GM19397 (cell line): Measurements from ENCODE around the gene DEXI.

Source experiments
- ATAC-seq: cut with Tn5 transposase; IDR thresholded peaks from one replicate; pipeline ENCODE4 v1.9.1; 2021; ENCODE audit warnings: mild to moderate bottlenecking, moderate library complexity; ENCODE audit not compliant: unreplicated experiment

DEXI gene

DNA sequence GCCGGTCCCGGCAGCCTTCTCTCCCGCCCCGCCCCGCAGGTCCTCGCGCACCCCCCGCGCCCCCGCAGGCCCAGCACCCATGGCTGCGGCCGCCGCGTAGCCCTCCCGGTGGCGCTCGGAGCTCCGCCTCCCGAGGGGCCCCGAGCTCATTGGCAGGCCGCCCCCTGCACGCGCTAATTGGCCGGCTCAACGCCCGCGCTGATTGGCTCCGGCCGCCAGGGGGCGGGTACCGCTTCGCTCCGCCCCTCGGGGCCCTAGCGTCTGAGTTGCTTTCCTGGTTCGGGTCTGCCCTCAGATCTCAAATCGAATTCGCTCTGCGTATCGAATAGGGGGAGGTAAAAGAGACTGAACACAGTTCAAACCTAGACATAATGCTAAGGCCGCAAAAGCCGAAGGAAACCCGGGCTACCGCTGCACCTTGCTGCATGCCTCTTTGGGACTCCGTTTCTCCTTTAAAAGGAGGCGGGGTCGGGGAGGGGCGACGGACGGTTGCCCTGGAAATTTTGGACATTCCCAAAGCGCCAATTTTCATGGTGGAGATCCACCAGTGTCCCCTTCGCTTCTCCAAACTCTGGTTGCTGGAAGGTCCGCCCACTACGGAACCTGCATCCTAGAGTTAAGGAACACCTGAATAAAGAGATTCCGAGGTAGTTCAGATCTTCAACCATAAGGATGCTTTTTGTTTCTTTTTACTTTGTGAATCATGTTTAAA lies at the start of gene DEXI:
Gene DEXI, minus strand, starts transcription at position 117 of the 712 bp plus-strand sequence. CDS start 463 bp downstream, outside the sequence.
- ATAC-seq = peak; percentile 62

DNA sequence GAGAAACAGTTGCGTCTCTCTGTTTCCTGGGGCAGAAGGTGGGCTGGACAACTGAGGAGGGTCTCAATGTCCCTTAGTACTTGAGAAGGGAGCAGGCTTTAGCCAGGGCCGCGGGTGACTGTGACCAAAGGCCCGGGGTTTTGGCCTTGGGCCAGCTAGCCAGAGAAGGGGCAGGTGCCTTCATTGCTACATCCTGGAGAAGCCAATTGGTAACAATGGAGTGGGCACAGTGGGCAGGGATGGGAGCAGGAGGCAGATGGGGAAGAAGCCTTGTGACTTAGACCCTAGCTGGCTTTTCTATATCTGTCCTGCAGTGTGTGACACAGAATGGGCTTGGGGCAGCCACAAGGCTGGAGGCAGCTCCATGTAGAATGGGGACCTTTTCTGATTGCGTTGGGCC lies 48.1 kb upstream of the DEXI start:
- ATAC-seq = no peak

DNA sequence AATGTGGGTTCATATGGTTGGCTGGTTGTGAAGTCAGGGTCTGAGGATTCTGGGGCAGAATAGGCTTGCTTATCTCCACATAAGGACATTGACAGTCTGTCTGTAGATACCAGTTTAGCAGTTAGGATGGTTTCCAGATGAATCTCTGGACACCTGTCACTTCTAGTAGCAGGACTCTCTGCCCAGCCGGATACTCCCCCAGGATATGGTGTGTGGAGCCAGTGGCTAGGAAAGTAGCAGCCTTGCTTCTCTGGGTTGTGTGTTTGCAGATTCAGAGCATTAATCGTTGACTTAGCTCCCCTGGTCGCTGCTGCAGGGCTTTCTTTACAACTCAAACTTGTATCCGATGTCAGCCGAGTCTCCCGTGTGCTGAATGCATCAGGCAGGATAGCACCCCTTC lies 47.3 kb upstream of the DEXI start:
- ATAC-seq = no peak

DNA sequence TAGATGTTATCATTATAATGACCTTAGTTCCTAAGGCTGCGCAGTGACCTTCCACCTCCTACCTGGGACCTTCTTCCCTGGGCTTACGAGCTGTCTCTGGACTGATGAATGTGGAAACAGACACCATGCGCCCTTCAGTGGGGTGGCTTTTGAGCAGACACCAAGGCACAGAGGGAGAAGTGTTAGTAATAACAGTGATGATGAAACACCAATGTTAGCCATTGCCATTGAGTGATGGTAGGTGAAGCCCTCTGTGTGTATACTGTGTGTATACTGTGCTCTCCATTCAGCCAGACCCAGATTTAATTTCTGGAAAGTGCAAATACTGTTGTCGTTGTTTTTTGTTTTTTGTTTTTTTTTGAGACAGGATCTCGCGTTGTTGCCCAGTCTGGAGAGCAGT lies 46.6 kb upstream of the DEXI start:
- no peak for ATAC-seq

DNA sequence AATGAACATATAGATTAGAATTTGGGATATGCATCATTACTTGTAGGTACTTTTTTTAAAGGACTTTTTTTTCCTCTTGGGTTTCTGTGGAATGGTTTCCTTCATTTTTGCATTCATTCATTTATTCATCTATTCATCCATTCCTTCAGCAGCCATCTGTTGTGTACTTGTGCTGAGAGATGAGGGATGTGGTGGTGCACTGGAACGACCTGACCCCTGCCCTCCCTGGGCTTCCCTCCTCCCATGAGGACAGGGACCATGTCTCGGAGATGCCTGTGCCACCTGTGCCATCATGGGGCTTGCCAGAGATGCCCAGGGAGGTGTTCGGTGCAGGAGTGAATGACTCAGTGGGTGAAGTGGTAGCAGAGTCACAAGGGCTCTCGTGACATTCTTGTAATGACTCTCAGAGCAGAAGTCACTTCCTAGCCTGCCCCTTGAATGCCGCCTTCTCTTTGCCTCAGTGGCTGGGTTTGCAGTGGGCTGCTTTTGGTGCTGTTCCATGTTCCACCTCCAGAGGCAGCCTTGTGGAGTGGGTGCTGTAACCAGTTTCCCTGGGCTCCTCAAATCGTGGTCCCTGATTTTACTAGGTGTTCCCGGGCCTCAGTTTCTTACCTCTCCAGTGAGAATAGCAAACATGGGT lies 46.0 kb upstream of the DEXI start:
- ATAC-seq = no peak

DNA sequence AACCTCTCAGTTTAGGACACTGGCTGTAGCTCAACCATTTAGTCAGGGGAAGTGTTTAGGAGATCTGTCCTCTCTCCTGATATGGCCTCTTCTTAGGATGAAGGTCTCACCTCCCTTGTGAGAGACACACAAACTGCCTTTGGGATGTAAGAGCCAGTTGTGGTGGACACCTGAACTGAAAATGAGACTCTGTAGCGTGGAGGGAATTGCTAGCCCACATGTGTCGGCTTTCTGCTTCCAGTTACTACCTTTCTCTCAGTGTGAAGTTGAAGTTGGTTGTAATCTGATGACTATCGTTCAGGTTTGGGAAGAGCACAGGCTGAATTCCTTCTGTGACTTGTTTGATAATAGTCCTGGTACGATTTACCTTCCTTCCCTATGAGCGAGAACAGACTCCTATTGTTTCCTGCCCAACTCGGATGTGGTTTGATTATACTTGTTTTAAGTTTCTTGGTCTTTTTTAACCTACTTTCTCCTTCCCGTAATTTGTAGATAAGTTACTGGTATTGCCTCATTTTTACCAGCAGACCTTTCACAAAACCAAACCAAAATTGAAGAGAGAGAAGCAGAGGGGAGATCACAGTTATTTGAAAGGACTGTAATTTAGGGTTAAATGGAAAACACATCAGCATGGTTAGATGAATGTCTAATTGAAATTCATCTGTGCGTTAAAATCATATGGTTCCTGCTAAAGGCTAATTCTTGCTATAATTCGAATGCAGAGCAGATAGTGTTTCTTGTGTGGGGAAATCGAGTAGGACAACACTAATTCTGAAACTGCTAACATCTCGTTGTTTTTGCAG lies 45.3 kb upstream of the DEXI start:
- ATAC-seq = no peak

DNA sequence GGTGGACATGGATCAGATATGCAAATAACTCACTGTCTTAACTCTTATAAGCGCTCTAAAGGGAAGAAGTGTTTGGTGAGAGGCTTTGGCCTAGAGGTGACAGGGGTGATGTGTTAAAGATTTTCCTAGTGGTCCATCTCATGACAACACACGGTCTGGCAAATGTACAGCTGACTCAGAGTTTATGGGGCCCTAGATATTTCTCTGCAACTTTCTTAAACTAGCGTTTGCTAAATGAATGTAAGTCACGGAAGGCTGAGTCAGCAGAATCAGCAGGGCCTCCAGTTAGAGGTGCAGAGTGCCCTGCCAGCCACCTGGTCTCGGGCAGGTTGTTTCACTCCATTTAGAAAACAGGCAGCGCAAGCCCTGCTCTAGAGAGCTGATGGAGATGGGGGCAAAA lies 42.2 kb upstream of the DEXI start:
- no peak for ATAC-seq

DNA sequence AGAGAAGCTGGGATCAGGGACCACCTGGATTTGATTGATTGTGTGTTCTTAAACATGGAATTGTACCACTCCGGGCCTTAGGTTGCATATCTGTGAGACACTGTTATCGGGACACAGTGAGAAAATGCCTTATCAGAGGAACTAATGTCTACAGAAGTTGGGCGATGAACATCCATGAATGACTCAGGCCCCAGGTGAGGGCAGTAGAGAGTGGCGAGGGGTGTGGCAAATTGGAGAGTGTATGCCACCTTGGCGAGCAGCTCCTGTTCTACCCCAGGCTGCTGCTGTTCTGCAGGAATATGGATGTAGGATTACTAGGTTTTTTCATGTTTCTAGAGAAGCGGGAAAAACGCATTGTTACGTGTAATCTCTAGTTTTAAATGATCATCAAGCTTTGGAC lies 40.9 kb upstream of the DEXI start:
- ATAC-seq = no peak

DNA sequence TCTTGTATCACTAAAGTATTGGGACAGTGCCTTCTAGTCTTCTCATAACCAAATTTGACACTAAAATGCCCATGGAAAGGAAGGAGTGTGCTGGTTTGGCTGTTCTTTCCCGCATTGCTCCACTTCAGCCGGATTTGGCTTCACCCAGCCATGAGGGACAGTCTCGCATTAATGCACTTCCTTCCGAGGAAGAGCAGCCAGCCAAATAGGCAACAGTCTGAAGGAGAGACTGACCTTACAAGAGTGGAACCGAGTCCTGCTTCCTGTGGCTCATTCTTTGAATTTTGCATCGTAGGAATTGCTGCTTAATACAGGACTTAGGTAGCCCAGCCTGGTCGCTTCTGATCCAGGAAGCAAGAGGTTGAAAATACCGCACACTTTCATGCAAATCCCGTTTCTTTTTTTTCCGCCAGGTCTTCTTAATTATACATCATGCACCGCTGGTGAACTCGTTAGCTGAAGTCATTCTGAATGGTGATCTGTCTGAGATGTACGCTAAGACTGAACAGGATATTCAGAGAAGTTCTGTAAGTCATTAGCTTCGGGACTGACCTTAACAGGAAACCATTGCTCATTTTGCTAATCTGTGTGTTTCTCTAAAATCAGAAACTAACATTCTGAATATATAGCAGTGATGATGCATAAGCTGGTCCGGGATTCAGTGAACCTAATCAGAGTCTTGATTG lies 40.3 kb upstream of the DEXI start:
- peak; percentile 47 for ATAC-seq

DNA sequence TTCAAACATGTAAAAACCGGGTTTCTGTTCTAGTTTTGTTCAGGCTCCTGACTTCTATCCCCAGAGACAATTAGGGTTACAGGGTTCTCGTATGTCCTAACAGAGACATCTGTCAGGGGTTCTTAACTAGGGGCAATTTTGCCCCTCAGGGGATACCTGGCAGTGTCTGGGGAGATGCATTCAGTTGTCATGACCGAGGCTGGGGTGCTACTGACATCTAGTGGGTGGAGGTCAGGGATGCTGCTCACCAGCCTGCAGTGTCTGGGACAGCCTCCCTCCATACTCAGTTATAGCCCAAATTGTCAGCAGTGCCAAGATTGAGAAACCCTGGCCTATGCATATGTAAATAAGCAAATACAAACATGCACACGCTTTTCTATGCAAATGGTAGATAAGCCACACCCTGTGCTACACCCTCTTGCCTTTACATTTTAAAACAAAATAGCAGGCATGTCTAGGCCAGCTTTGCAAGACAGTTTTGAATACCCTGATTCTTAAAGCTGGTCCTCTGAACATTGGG lies 39.5 kb upstream of the DEXI start:
- peak; percentile 70 for ATAC-seq

DNA sequence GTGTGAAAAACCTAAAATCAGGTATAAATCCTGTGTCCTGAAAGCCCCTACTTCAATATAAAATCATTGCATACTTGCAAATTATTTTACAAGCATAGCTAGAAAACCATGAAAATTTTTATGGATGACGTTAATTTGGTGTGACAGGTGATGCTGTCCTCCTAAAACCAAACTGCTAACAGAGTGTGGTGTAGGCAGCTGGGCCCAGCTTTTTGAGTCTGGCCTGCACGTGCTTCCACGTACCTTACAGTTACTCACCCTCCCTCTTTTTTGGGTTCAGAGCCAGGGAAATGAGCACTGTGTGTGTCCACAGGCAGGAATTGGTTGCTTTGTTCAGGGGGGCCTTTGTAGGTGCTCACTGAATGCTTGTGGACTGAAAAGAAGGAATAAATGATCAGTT lies 38.5 kb upstream of the DEXI start:
- no peak for ATAC-seq

DNA sequence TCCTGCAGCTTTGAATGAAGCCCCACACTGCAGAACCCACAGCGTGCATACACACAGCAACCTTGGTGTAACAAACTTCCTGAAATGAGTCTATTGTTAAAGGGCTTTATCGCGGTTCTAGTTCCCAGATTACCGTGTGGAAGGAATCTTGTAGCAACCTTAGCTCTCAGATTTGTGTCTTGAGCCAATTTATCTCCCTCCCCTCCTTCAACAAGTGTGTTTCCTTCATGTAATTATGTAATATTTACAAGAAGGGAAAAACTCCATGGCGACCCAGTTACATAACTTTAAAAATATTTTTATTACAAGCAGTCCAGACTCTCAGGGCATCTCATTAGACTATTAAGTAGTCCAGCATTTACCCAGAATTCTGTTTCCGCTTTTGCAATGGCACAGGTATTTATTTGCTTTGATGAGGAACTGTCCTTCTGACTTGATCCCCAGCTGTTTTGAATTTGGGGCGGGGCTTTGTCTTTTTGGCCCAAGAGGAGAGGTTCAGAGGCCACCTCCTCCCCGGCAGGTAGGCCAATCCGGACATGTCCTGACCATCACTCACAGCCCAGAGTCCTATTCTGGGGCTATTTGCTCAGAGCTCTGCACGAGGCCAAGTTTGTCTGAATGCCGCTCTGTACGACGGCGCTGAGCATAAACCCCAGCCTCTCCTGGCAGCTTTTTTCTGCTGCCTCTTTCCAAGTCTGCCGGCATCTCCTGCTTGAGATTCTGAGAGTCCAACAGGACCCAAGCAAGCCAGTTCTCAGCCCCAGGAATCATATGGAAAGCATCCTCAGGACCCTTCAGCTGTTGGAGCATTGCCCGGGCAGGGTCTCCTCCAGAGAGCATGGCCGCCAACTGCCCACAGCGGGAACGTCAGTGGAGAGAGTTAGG lies 37.7 kb upstream of the DEXI start:
- no peak for ATAC-seq

DNA sequence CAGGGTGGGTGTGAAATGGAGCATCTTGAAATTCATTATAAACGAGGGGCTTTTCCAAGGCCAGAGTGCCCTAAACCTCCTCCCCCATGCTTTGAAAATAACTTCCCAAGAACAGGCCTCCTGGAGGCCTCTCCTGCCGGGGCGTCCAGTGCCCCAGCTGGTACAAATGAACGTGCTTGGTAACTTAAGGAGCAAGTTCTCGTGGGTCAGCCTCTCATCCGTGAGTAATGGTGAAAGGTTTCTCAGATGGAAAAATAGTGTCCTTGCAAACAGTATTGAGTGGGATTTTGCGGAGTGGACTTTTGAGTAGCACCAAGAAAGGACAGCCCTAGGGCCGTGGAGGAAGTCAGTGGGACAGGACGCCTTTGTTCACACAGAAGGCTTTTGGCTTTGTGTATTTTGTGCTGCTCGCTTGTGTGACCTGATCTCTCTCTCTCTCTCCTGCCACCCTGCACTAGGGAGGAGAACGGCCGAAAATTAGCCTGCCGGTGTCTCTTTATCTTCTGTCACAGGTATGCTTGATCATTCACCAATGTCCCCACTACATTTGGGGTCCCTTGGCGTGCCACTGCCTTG lies 36.7 kb upstream of the DEXI start:
- no peak for ATAC-seq

DNA sequence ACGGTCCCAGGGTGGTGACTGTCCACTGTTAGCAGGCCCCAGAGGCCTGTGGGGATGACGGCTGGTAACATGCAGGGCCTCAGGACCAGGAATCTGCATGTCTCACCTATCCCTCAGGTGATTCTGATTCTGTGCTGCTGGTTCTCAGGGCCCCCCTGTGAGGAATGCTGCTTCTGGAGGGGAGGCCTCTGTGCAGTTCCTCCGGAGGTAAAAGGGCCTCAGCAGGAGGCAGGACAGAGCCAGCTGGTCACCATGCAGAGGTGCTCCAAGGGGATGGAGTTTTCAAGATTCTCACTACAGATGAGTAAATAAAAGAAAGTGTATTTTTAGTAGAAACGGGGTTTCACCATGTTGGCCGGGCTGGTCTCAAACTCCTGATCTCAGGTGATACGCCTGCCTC lies 35.9 kb upstream of the DEXI start:
- ATAC-seq = no peak

DNA sequence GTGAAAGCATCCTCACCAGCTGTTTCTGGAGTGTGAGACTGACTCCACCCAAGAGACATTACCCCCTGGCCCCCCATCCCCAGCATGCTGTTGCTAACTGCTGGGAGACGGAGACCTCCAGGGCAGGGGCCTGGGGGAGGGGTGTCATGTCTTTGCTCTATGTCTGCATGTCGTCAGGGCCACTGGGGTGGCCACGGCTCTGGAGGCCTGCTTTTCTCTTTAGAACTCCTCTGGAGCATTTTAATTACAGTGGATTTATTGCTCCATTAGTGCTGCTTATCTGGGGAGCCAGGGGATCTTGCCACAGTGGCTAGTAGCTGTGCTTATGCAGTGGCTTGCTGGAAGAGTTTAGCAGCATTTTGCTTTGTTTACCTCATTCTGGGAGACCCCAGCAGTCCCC lies 34.4 kb upstream of the DEXI start:
- ATAC-seq = no peak

DNA sequence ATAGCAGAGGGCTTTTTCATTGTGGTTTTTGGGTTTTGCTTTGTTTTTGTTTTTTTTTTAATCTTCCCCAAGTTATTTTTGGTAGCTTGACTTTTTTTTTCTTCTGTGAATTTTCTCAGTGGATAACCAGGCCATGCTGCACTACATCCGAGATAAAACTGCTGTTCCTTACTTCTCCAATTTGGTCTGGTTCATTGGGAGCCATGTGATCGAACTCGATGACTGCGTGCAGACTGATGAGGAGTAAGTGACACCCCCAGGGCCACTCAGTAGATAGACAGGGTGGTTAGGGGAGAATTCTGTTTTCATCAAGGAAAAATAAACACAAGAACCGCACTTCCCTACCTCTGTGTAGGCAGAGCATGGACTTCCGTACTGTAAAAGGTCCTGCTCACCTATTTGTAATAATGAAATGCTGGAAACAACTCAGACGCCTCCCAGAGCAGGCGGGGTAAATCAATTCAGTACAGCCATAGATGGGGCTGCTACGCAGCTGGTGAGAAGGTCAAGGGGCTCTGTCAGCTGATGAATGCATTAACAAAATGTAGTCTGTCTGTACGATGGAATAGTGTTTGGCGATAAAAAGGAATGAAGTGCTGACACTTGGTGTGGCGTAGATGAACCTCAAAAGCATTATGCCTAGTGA lies 30.7 kb upstream of the DEXI start:
- ATAC-seq = no peak

DNA sequence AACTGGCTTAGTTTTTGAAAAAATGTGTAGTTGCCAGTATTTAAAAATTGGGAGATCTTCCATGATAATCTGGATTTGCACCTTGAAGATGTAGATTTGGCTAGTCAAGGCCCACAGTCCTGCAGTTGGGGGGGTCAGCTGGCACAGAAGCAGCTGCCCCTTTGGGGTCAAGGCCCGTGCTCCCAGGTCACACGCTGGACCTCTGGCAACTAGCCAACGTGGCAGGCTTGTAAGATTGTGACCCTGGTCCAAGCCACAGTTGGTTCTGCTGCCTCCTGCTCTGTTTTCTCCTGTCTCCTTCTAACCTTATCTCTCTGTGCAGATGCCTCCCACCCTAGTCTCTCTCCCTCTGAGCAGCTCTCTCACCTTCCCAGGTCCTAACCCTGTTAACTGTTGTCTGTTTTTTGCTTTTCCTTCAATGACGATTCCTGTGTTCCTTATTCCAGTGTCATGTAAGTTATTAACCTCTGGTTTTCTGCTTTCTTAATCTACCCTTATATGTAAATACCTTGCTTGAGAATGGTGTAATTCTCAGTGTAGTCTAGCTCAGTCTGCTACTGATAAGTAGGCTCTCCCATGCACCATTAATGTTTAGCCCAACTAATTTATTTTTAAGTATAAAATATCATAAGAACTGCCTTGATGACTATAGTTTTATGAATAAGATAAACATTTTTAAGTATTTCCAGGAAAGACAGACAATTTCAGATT lies 30.0 kb upstream of the DEXI start:
- no peak for ATAC-seq

DNA sequence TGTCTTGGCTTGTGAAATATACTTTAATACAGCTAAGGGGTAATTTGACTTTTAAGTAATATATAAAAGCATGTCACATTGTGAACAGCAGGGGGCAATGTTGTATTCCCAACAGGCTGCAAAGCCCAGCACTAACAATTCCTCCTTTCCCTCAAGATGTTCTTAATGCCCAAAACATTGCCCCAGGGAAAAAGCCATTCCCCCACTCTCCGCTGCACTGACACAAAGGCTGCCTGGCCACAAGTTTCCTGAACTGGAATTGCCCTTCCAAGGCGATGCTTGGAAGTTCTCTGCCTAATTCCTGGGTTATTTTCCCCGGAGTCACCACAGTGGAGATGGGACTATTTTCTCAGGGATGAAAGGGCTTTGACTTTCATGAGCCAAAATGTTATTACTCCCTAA lies 29.3 kb upstream of the DEXI start:
- ATAC-seq = no peak

DNA sequence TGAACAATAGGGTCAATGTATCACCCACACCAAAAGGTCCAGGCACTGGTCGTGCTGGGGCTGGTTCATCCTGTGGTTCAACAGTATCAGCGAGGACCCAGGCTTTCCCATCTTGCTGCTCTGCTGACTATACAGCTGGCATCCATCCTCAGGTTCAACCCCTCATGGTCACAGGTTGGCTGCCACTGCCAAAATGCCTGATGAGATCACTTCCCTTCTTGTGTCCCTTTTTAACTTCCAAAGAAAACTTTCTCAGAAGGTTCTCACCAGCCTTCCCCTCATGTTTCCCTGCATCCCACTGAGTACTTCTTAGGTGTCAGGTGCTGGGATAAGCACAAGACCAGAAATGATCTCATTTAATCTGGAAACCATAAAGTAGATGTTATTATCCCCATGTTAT lies 27.8 kb upstream of the DEXI start:
- no peak for ATAC-seq
